HepG2 (cell line): Measurements from ENCODE around the gene NUDT7. TPM values are rescaled to one million over a fixed set of nuclear protein-coding genes. Genes with fewer than 3 reads are reported as not detected.
A peak's percentile ranks its signal among the peaks of the same experiment; 100 is the strongest.

Source experiments
- ARID3A ChIP-seq: IDR thresholded peaks from 2 replicates; pipeline ENCODE4 v1.6.1; 2012; ENCODE audit warnings: low read depth, low read length, improper control_type of control experiment
- CCAR2 ChIP-seq: fragments of 200-400 bp; formaldehyde crosslinking; optimal IDR thresholded peaks from 2 replicates; pipeline ENCODE3; 2018; ENCODE audit warnings: low read depth, mild to moderate bottlenecking, low read length, moderate library complexity
- CERS6 ChIP-seq: sonication (generic); formaldehyde crosslinking; IDR thresholded peaks from 2 replicates; pipeline ENCODE4 v1.5.0; 2020; ENCODE audit warnings: missing genetic modification reagents
- GFI1 ChIP-seq: sonication (generic); formaldehyde crosslinking; IDR thresholded peaks from 2 replicates; pipeline ENCODE4 v1.5.0; 2020; ENCODE audit warnings: missing genetic modification reagents, mild to moderate bottlenecking, borderline replicate concordance
- MATR3 ChIP-seq: sonication (generic); formaldehyde crosslinking; IDR thresholded peaks from 2 replicates; pipeline ENCODE4 v1.4.0; 2020; ENCODE audit warnings: missing genetic modification reagents
- MXD4 ChIP-seq: IDR thresholded peaks from 2 replicates; pipeline ENCODE4 v1.6.1; 2016; ENCODE audit warnings: mild to moderate bottlenecking, missing biosample characterization, missing genetic modification reagents
- RBAK ChIP-seq: sonication (generic); formaldehyde crosslinking; IDR thresholded peaks from 2 replicates; pipeline ENCODE4 v1.5.1; 2020; ENCODE audit warnings: mild to moderate bottlenecking, missing genetic modification reagents
- SP140L ChIP-seq: sonication (generic); formaldehyde crosslinking; IDR thresholded peaks from 2 replicates; pipeline ENCODE4 v1.4.0; 2020; ENCODE audit warnings: missing genetic modification reagents, borderline replicate concordance
- TRIM22 ChIP-seq: fragments of 450-650 bp; IDR thresholded peaks from 2 replicates; pipeline ENCODE4 v1.6.1; 2017
- ZBED4 ChIP-seq: sonication (generic); formaldehyde crosslinking; IDR thresholded peaks from 2 replicates; pipeline ENCODE4 v1.4.0; 2020; ENCODE audit warnings: missing genetic modification reagents, borderline replicate concordance
- ZFP90 ChIP-seq: sonication (generic); formaldehyde crosslinking; IDR thresholded peaks from 2 replicates; pipeline ENCODE4 v1.8.0; 2022; ENCODE audit warnings: missing genetic modification reagents, mild to moderate bottlenecking, inconsistent platforms, borderline replicate concordance
- ZNF343 ChIP-seq: sonication (generic); formaldehyde crosslinking; IDR thresholded peaks from 2 replicates; pipeline ENCODE4 v1.4.0; 2020; ENCODE audit warnings: mild to moderate bottlenecking, missing genetic modification reagents
- ZNF407 ChIP-seq: sonication (generic); formaldehyde crosslinking; IDR thresholded peaks from one replicate; pipeline ENCODE4 v1.5.1; 2020; ENCODE audit warnings: mild to moderate bottlenecking, missing genetic modification reagents; ENCODE audit errors: not compliant biosample characterization
- ZNF619 ChIP-seq: sonication (generic); formaldehyde crosslinking; IDR thresholded peaks from 2 replicates; pipeline ENCODE4 v1.4.0; 2020; ENCODE audit warnings: mild to moderate bottlenecking, missing genetic modification reagents
- polyA plus RNA-seq, 8 experiments: library from polyadenylated mRNA; depleted of rRNA in 3 of 8; stranded (reverse) in 7 of 8; unstranded in 1 of 8; fragments of >200 nt; fragmentation: Illumina TruSeq in 4 of 8; extraction: Trizol in 4 of 8; gene quantifications; 2 replicates each; pipeline versions ENCODE4 v1.2.1 to v1.2.3, GENCODE V29; 2011 to 2016; ENCODE audit warnings: low read depth in 4 of 8, missing spikeins in 1 of 8, mixed read lengths in 1 of 8; ENCODE audit not compliant: insufficient read depth in 1 of 8
- total RNA-seq, 5 experiments: library from RNA; depleted of rRNA; stranded (reverse); fragments of >200 nt; fragmentation: Illumina TruSeq; extraction: Trizol; gene quantifications; 2 replicates each; pipeline ENCODE4 v1.2.3, GENCODE V29; 2016; ENCODE audit warnings: low read depth in 1 of 5

NUDT7 gene
- total and polyA plus RNA-seq, 2 of the 13 experiments (the other 11 are each of a cell fraction or from before 2014, with no cell fraction given): 14.3 to 23.9 TPM

GRCh38 chr16:77762262-77762661, 39.9 kb downstream of the NUDT7 start (continued):
- no peak for TF ChIP-seq ZNF407 (CRISPR knock-in tag)
- no peak for TF ChIP-seq ZNF343 (CRISPR knock-in tag)
- TF ChIP-seq CERS6 (CRISPR knock-in tag): no peak
- TF ChIP-seq ZBED4 (CRISPR knock-in tag): no peak
- peak; percentile 32; the same call in 1 of the 2 replicates for TF ChIP-seq ARID3A
- TF ChIP-seq GFI1 (CRISPR knock-in tag): no peak
- TF ChIP-seq RBAK (CRISPR knock-in tag): no peak
- TF ChIP-seq ZFP90 (CRISPR knock-in tag): no peak
- no peak for TF ChIP-seq ZNF619
- no peak for TF ChIP-seq SP140L (CRISPR knock-in tag)
- no peak for TF ChIP-seq MATR3 (CRISPR knock-in tag)
- TF ChIP-seq CCAR2: no peak
- TF ChIP-seq MXD4: no peak
- TF ChIP-seq TRIM22: no peak
